ENCODE data around the gene CR1L. TPM values are rescaled to one million over a fixed set of nuclear protein-coding genes. Genes with fewer than 3 reads are reported as not detected.

CR1L gene
- total RNA-seq, 1 experiment from 2014 or later = not detected

DNA sequence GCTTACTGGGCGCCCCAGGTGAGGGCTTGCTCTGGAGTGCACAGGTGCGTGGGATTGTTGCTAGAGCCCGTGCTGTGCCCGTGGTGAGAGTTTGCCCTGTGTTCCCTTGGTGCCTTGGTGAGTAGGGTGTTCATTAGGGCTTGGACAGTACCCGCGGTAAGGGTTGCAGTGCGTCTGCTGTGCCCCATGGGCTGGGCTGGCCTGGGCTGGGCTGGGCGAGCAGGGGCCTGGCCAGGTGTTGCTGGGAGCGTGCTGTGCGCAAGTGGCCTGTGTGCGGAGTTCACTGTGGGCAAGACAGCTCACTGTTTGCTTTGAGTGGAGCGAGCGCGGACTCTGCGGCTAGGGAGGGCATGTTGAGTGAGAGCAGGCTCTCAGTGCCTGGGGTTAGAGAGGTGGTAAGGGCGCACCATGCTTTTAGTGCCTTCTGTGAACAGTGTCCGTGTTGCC, 725 bp downstream of the CR1L start:
- no peak overlapping the region for H3K27ac ChIP-seq
- H3K9me3 ChIP-seq (ENCODE audit: insufficient read depth, low read depth) = no peaks in the 10 kb centered on the region
- no peaks in the 10 kb centered on the region for H4K20me1 ChIP-seq (ENCODE audit: insufficient read depth)
- DNase-seq = no peak
- no TSS peak for BruUV-seq (replicated peaks)
- H3K79me2 ChIP-seq (ENCODE audit: low read depth) = no peaks in the 10 kb centered on the region
- no peak overlapping the region for H2AFZ ChIP-seq
- no peaks in the 10 kb centered on the region for H3K36me3 ChIP-seq (ENCODE audit: low read depth)
- no peaks in the 10 kb centered on the region for H3K9me2 ChIP-seq (ENCODE audit: insufficient read depth)
- no peak for TF ChIP-seq EZH2 (IDR thresholded peaks at IDR 0.05; ENCODE audit: low read depth)
- TF ChIP-seq, protein P1, sequence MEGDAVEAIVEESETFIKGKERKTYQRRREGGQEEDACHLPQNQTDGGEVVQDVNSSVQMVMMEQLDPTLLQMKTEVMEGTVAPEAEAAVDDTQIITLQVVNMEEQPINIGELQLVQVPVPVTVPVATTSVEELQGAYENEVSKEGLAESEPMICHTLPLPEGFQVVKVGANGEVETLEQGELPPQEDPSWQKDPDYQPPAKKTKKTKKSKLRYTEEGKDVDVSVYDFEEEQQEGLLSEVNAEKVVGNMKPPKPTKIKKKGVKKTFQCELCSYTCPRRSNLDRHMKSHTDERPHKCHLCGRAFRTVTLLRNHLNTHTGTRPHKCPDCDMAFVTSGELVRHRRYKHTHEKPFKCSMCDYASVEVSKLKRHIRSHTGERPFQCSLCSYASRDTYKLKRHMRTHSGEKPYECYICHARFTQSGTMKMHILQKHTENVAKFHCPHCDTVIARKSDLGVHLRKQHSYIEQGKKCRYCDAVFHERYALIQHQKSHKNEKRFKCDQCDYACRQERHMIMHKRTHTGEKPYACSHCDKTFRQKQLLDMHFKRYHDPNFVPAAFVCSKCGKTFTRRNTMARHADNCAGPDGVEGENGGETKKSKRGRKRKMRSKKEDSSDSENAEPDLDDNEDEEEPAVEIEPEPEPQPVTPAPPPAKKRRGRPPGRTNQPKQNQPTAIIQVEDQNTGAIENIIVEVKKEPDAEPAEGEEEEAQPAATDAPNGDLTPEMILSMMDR (conservative IDR thresholded peaks at IDR 0.05) = no peak
- H3K4me2 ChIP-seq = no peak overlapping the region
- CTCF ChIA-PET = no interaction called here
- no peaks in the 10 kb centered on the region for H3K27me3 ChIP-seq (ENCODE audit: insufficient read depth, low read depth)
- no peak overlapping the region for H3K4me3 ChIP-seq
- POLR2A ChIA-PET (ENCODE audit: unreplicated experiment) = no interaction called here
- intact Hi-C loops (cut with micrococcal nuclease; ENCODE audit: unreplicated experiment) = no loop called here
- H3F3A ChIP-seq (ENCODE audit: insufficient read depth, low read depth) = no peaks in the 10 kb centered on the region
- no peaks in the 10 kb centered on the region for H3K4me1 ChIP-seq (replicated peaks; ENCODE audit: insufficient read depth)

DNA sequence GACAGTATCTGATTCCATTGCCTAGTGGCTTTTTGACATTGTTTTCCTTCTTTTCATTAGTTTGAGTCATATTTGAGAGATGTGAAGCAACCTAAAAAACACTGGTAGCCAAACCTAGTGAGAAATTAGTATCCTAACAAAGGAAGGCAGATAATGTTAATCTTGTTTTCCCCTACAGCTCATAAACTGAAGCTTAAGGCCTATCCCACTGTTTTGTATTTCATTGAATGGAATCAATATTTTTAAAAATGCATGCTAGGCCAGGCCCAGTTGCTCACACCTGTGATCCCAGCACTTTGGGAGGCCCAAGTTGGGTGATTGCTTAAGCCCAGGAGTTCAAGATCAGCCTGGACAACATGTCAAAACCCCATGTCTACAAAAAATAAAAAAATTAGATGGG, 1.2 kb downstream of the CR1L start:
- H3K9me2 ChIP-seq (ENCODE audit: insufficient read depth) = no peaks in the 10 kb centered on the region
- BruUV-seq (replicated peaks) = no TSS peak
- no peak for TF ChIP-seq EZH2 (IDR thresholded peaks at IDR 0.05; ENCODE audit: low read depth)
- no peak overlapping the region for H3K4me3 ChIP-seq
- H3K27me3 ChIP-seq (ENCODE audit: insufficient read depth, low read depth) = no peaks in the 10 kb centered on the region
- no peaks in the 10 kb centered on the region for H3K36me3 ChIP-seq (ENCODE audit: low read depth)
- H3K9me3 ChIP-seq (ENCODE audit: insufficient read depth, low read depth) = no peaks in the 10 kb centered on the region
- no peak overlapping the region for H3K27ac ChIP-seq
- H3F3A ChIP-seq (ENCODE audit: insufficient read depth, low read depth) = no peaks in the 10 kb centered on the region
- H3K79me2 ChIP-seq (ENCODE audit: low read depth) = no peaks in the 10 kb centered on the region
- no peak overlapping the region for H2AFZ ChIP-seq
- intact Hi-C loops (cut with micrococcal nuclease; ENCODE audit: unreplicated experiment) = no loop called here
- CTCF ChIA-PET = no interaction called here
- H4K20me1 ChIP-seq (ENCODE audit: insufficient read depth) = no peaks in the 10 kb centered on the region
- POLR2A ChIA-PET (ENCODE audit: unreplicated experiment) = no interaction called here
- no peaks in the 10 kb centered on the region for H3K4me1 ChIP-seq (replicated peaks; ENCODE audit: insufficient read depth)
- DNase-seq = no peak
- H3K4me2 ChIP-seq = no peak overlapping the region

DNA sequence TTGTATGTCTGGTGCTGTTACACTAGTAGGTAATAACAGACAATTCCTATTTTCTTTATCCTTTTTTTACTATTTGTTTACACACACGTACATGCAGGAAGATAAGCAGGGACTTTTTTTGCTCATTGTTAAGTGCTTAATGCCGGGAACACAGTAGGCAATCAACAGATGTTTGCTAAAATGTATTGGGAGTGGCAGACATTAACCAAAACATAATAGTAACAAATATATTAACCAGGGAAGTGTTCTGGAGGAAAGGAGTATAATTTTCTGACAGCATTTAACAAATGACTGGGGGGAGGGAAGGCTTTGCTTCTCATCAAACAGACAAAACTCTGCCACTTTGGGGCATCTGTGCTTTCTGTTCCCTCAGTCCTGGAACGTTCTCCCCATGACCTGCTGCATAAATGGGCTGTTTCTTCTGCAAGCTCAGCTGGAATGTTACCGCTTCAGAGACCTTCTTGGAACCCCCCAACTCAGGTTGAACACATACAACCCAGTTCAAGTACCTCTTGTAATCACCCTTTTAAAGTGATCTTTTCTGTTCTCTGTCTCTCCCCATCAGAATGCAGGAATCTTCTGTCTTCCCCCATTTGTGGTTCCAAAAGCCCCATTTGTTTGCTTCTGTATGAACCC, 2.1 kb downstream of the CR1L start:
- POLR2A ChIA-PET (ENCODE audit: unreplicated experiment) = no interaction called here
- H3K9me2 ChIP-seq (ENCODE audit: insufficient read depth) = no peaks in the 10 kb centered on the region
- H3K27ac ChIP-seq = no peak overlapping the region
- H4K20me1 ChIP-seq (ENCODE audit: insufficient read depth) = no peaks in the 10 kb centered on the region
- H3K4me2 ChIP-seq = no peak overlapping the region
- no peaks in the 10 kb centered on the region for H3K27me3 ChIP-seq (ENCODE audit: insufficient read depth, low read depth)
- no peak for DNase-seq
- H3K4me1 ChIP-seq (replicated peaks; ENCODE audit: insufficient read depth) = no peaks in the 10 kb centered on the region
- intact Hi-C loops (cut with micrococcal nuclease; ENCODE audit: unreplicated experiment) = no loop called here
- H3K4me3 ChIP-seq = no peak overlapping the region
- H3K36me3 ChIP-seq (ENCODE audit: low read depth) = no peaks in the 10 kb centered on the region
- H3K79me2 ChIP-seq (ENCODE audit: low read depth) = no peaks in the 10 kb centered on the region
- TF ChIP-seq EZH2 (IDR thresholded peaks at IDR 0.05; ENCODE audit: low read depth) = no peak
- TF ChIP-seq, protein P1 (conservative IDR thresholded peaks at IDR 0.05) = no peak
- BruUV-seq (replicated peaks) = no TSS peak
- CTCF ChIA-PET = no interaction called here
- H3K9me3 ChIP-seq (ENCODE audit: insufficient read depth, low read depth) = no peaks in the 10 kb centered on the region
- H3F3A ChIP-seq (ENCODE audit: insufficient read depth, low read depth) = no peaks in the 10 kb centered on the region
- H2AFZ ChIP-seq = no peak overlapping the region

All from PC-9 (cell line).